Measurements from ENCODE around the gene HSBP1L1. TPM values are rescaled to one million over a fixed set of nuclear protein-coding genes. Genes with fewer than 3 reads are reported as not detected.
A peak's percentile ranks its signal among the peaks of the same experiment; 100 is the strongest.

Gene HSBP1L1
- total RNA-seq, 1 experiment from 2014 or later: not detected

DNA sequence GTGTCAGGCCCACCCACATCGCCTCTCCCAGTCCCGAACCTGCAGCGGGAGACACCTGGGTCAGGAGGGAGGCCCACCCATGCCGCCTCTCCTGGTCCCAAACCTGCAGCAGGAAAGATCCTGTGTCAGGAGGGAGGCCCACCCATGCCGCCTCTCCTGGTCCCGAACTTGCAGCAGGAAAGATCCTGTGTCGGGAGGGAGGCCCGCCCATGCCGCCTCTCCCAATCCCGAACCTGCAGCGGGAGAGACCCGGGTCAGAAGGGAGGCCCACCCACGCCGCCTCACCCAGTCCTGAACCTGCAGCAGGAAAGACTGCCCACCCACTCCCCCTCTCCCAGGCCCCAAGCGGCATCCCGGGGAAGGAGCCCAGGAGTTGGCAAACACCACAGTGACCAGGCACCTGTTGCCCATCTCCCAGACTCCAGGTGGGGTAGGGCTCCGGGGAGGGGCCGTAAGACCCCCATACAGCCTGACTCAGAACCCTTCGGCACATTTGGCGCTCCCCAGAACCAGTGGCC is 20.8 kb upstream of the HSBP1L1 start:
- H2AFZ ChIP-seq (ENCODE audit: low read length): no peak overlapping the region
- no peaks in the 10 kb centered on the region for H3K27me3 ChIP-seq (ENCODE audit: insufficient read depth, low read length)
- H4K20me1 ChIP-seq (ENCODE audit: control insufficient read depth, insufficient read depth, insufficient read length): no peaks in the 10 kb centered on the region
- no peak overlapping the region for H4K91ac ChIP-seq (ENCODE audit: insufficient read length, low read depth, low read length)
- WGBS (ENCODE audit: extremely low coverage, insufficient read length, low lambda C conversion rate): no CpG with 5 or more reads among the region's 20 CpGs
- no peak overlapping the region for H3K18ac ChIP-seq (ENCODE audit: insufficient read length, low read depth, low read length)
- H2AK5ac ChIP-seq (ENCODE audit: insufficient read length, low read length): no peak overlapping the region
- H4K8ac ChIP-seq (replicated peaks; ENCODE audit: insufficient read length, low read depth, low read length): no peak overlapping the region
- peaks cover 7% of the 10 kb centered on the region for H3K27me3 Mint-ChIP-seq (ENCODE audit: low read depth)
- no peak overlapping the region for H4K5ac ChIP-seq (ENCODE audit: insufficient read length, low read depth, low read length)
- H3K4me1 ChIP-seq (ENCODE audit: insufficient read depth, low read length): no peaks in the 10 kb centered on the region
- no peaks in the 10 kb centered on the region; a peak in 1 of 5 replicates for H3K9me3 Mint-ChIP-seq
- no peak overlapping the region for H3K23ac ChIP-seq (ENCODE audit: insufficient read length, low read depth, low read length)
- H3K4me3 Mint-ChIP-seq: no peak overlapping the region
- H3K27ac ChIP-seq (ENCODE audit: insufficient read length, low read depth, low read length): no peak overlapping the region
- H2BK5ac ChIP-seq (ENCODE audit: insufficient read length, low read length): no peak overlapping the region
- no peaks in the 10 kb centered on the region for H3K79me1 ChIP-seq (ENCODE audit: insufficient read depth, low read depth, low read length, poor library complexity, severe bottlenecking)
- no peaks in the 10 kb centered on the region for H3K23me2 ChIP-seq (ENCODE audit: insufficient read length, low read depth, low read length, poor library complexity, severe bottlenecking)
- no peak overlapping the region for H3K27ac Mint-ChIP-seq
- H3K4ac ChIP-seq (ENCODE audit: low read depth, low read length): no peak overlapping the region
- no peak overlapping the region for H3K56ac ChIP-seq (ENCODE audit: insufficient read length, low read depth, low read length)
- H2BK12ac ChIP-seq (ENCODE audit: insufficient read length, low read depth, low read length): no peak overlapping the region
- H2BK15ac ChIP-seq (ENCODE audit: low read depth, low read length): no peak overlapping the region
- no peak overlapping the region for H3K14ac ChIP-seq (ENCODE audit: insufficient read depth, low read length)
- H3T11ph ChIP-seq (ENCODE audit: low read length): no peak overlapping the region
- no peaks in the 10 kb centered on the region for H3K9me3 ChIP-seq (ENCODE audit: control insufficient read depth, low read depth, low read length)
- DNase-seq: peak; percentile 33
- no peak overlapping the region for H2BK120ac ChIP-seq (ENCODE audit: low read depth, low read length, poor library complexity, severe bottlenecking)
- H3K9ac ChIP-seq (ENCODE audit: extremely low read depth, insufficient read length, low read length): no peak overlapping the region
- H3K79me2 ChIP-seq (ENCODE audit: insufficient read depth, low read length): no peaks in the 10 kb centered on the region
- H2BK20ac ChIP-seq (ENCODE audit: low read depth, low read length, poor library complexity, severe bottlenecking): no peak overlapping the region
- TF ChIP-seq, protein P1, sequence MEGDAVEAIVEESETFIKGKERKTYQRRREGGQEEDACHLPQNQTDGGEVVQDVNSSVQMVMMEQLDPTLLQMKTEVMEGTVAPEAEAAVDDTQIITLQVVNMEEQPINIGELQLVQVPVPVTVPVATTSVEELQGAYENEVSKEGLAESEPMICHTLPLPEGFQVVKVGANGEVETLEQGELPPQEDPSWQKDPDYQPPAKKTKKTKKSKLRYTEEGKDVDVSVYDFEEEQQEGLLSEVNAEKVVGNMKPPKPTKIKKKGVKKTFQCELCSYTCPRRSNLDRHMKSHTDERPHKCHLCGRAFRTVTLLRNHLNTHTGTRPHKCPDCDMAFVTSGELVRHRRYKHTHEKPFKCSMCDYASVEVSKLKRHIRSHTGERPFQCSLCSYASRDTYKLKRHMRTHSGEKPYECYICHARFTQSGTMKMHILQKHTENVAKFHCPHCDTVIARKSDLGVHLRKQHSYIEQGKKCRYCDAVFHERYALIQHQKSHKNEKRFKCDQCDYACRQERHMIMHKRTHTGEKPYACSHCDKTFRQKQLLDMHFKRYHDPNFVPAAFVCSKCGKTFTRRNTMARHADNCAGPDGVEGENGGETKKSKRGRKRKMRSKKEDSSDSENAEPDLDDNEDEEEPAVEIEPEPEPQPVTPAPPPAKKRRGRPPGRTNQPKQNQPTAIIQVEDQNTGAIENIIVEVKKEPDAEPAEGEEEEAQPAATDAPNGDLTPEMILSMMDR (conservative IDR thresholded peaks at IDR 0.05): no peak
- no peak overlapping the region for H3K4me2 ChIP-seq (ENCODE audit: insufficient read depth, insufficient read length, low read length)
- H3K4me1 Mint-ChIP-seq: peaks cover 7 to 17% of the 10 kb centered on the region in 2 experiments
- H3K36me3 Mint-ChIP-seq (ENCODE audit: insufficient read depth in 1 of 3, low read depth in 3 of 3): peaks cover 0 to 16% (median 5%) of the 10 kb centered on the region in 3 experiments; a peak in 5 of 7 replicates
